Measurements from ENCODE around the gene CALML6. TPM values are rescaled to one million over a fixed set of nuclear protein-coding genes. Genes with fewer than 3 reads are reported as not detected.
A peak's percentile ranks its signal among the peaks of the same experiment; 100 is the strongest.

Gene CALML6
- polyA plus RNA-seq, 4 donors: 0.22 to 1.1 (median 0.56) TPM

- DNase-seq (ENCODE audit: low read depth in 4 of 4, low spot score in 3 of 4): no peak
Measured at GRCh38 chr1:1941211-1941841, 26.3 kb downstream of the CALML6 start.

DNA sequence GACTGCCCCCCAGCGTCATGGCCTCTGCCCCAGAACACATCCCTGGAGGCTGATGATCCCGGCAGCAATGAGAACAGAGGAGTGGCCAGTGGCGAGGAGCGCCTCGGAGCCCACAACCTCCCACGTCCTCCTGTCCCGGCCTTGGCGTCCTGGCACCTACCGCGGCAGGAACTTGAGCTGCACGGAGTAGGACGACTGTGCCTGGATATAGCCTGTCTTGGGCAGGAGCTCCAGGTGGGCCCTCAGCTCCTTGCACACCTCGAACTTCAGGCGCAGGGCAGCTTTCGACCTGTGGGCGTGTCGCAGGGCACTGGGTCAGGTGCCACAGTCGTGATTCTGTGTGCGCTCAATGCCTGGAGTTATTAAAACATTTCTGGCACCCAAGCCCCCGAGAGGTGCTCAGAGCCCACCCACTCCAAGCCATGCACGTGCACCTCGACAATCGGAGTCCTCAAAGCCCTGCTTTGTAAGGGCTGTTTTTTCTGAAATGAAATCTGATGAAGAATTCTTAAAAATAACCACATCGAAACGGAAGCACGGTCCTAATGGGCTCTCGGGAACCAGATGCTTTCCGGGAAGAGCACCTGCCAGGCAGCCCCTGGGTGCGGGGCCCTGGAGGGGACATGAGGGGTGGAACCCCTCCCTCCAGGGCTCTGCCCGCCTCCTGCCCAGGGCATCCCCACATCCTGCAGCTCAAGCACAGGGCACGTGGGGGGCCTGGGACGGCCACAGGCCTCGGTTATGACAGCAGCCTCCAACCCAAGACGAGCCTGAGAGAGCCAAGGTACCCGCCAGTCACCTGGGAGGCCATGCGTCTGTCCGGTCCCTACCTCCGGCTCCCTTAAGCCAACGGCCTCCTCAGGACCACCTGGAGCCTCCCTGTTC, 27.1 kb downstream of the CALML6 start:
- DNase-seq (ENCODE audit: low read depth in 4 of 4, low spot score in 3 of 4): no peak

- no peak for DNase-seq (ENCODE audit: low read depth in 4 of 4, low spot score in 3 of 4)
Measured at GRCh38 chr1:1942753-1943656, 27.9 kb downstream of the CALML6 start.

- peak in 1 of 4 donors; percentile 39 for DNase-seq (ENCODE audit: low read depth in 4 of 4, low spot score in 3 of 4)
Measured at GRCh38 chr1:1943834-1944570, 28.9 kb downstream of the CALML6 start.

DNA sequence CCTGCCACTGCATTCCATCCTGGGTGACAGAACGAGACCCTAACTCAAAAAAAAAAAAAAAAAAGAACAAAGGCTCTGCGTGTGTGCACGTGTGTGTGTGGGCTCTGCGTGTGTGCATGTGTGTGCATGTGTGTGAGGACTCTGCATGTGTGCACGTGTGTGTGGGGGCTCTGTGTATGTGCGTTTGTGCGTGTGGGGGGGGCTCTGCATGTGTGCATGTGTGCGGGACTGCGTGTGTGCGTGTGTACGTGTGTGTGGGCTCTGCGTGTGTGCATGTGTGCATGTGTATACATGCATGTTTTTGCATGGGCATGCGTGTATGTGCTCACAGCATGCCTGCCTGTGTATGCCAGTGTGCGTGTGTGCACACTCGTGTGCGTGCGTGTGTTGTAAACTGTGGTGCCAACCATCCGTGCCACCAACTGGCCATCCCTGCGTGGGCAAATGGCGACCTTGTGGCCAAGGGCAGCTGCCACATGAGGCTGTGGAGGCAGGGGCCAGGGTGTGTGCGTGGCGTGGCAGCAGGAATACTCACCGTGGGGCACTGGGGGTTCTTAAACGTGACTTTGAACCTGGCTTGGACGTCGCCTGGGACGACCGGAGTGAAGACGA, 30.8 kb downstream of the CALML6 start:
- DNase-seq (ENCODE audit: low read depth in 4 of 4, low spot score in 3 of 4): no peak

DNA sequence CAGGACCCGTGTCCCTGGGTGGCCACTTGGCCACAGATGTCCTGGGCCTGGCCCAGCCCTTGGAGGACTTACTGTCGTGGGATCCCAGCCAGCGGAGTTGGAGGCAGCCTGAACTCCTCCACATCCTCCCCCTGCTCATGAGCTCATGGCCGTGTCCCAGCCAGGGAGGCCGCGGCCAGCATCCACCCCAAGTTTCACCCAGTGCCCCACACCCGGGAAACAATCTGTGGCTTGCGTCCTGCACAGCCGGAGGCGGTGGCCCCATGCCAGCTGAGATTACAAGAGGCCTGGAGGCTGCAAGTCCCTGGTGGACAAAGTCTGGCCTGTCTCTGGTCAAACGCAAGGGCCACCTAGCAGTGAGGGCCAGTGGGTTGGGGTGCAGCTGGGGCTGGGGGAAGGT, 31.5 kb downstream of the CALML6 start:
- DNase-seq (ENCODE audit: low read depth in 4 of 4, low spot score in 3 of 4): no peak

GRCh38 chr1:1947493-1947892, 32.4 kb downstream of the CALML6 start:
- no peak for DNase-seq (ENCODE audit: low read depth in 4 of 4, low spot score in 3 of 4)

DNA sequence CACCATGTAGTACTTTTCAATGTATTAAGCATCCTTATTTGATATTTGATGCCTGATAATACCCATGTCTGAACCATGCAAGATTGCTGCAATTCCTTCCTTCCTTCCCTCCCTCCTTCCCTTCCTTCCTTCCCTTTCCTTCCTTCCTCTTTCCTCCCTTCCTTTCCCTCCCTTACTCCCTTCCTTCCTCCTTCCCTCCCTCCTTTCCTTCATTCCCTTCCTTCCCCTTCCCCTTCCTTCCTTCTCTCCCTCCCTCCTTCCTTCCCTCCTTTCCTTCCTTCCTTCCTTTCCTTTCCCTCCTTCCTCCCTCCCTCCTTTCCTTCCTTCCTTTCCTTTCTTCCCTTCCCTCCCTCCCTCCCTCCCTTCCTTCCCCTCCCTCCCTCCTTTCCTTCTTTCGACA, 33.7 kb downstream of the CALML6 start:
- no peak for DNase-seq (ENCODE audit: low read depth in 4 of 4, low spot score in 3 of 4)

GRCh38 chr1:1950940-1951339, 35.9 kb downstream of the CALML6 start:
- DNase-seq (ENCODE audit: low read depth in 4 of 4, low spot score in 3 of 4): no peak

DNA sequence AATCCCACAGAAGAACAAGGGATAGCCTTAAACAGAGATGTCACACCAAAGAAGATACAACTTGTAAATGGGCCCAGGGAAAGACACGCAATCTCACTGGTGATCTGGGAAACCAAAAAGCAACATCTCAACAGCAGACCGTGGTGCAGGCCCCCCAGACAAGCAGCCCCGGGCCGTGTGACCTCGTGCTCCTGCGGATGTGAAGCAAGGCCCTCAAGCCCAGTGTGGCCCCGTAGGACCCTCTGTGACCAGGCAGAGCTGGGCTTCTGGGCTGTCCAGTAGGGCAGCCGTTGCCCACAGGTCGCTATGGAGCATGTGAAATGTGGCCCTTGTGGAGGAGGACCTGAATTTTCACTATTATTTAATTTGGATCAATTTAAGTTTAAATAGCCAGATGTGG, 39.0 kb downstream of the CALML6 start:
- DNase-seq (ENCODE audit: low read depth in 4 of 4, low spot score in 3 of 4): no peak

DNA sequence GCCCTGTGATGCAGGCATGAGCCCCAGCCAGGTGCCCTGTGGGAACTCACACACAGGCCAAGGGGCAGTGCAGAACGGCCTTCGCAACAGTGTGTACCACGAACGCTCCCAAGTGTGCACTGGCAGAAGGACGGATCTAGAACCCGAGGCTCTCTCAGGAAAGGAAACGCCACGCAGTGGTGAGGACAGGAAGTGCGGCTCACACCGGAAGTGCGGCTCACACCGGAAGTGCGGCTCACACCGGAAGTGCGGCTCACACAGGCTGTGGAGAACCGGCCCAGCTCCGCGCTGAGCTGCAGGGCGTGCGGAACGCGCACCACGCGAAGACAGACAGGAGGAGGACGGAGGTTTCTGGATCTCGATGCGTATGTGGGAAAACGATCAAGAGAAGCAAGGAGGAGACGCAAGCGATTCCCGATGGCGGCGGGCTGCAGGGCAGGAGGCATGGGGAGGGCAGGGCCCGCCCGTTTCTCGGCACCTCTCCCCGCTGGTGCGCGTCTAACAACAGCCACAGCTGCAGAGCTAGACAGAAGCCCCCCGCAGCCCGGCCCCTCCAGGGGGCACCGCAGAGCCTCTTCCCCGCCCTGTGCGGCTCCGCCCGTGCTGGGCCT, 39.9 kb downstream of the CALML6 start:
- DNase-seq (ENCODE audit: low read depth in 4 of 4, low spot score in 3 of 4): no peak

- DNase-seq (ENCODE audit: low read depth in 4 of 4, low spot score in 3 of 4): no peak
Measured at GRCh38 chr1:1955621-1956094, 40.6 kb downstream of the CALML6 start.

DNA sequence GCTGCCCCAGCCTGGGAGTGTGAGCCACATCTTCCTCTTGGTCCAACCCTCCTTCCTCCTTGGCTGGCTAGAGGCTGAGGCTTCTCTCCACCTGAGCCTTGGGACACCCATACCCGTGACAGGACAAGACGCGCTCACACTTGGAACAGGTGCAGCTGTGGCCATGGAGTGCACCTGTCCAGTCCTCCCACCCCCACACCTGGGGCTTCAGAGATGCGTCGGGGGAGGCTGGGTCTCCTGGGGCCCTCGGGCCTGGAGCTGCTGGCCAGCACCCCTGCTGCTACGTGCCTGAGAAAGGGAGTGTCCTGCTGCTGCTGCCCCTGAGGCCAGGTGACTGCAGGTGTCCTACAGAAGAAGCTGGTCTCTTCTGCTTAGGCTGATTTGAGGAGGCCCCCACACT, 41.0 kb downstream of the CALML6 start:
- no peak for DNase-seq (ENCODE audit: low read depth in 4 of 4, low spot score in 3 of 4)

GRCh38 chr1:1956586-1957532, 41.8 kb downstream of the CALML6 start:
- no peak for DNase-seq (ENCODE audit: low read depth in 4 of 4, low spot score in 3 of 4)

- DNase-seq (ENCODE audit: low read depth in 4 of 4, low spot score in 3 of 4): no peak
Measured at GRCh38 chr1:1957533-1957961, 42.5 kb downstream of the CALML6 start.

- no peak for DNase-seq (ENCODE audit: low read depth in 4 of 4, low spot score in 3 of 4)
Measured at GRCh38 chr1:1958071-1958541, 43.0 kb downstream of the CALML6 start.

DNA sequence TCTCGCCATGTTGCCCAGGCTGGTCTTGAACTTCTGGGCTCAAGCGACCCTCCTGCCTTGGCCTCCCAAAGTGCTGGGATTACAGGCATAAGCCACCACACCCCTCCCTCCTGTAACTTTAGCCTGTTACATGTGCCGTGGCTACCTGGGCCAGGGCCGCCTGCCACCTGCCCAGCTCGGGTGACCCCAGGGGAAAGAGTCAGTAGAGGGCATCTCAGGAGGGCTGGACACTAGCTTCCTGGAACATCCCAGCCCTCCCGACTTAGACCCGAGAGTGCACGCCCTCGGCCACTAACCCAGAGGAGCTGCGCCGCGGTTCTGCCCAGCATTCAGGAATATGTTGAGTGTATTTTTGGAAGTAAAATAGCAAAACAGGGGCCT, 44.4 kb downstream of the CALML6 start:
- no peak for DNase-seq (ENCODE audit: low read depth in 4 of 4, low spot score in 3 of 4)

DNA sequence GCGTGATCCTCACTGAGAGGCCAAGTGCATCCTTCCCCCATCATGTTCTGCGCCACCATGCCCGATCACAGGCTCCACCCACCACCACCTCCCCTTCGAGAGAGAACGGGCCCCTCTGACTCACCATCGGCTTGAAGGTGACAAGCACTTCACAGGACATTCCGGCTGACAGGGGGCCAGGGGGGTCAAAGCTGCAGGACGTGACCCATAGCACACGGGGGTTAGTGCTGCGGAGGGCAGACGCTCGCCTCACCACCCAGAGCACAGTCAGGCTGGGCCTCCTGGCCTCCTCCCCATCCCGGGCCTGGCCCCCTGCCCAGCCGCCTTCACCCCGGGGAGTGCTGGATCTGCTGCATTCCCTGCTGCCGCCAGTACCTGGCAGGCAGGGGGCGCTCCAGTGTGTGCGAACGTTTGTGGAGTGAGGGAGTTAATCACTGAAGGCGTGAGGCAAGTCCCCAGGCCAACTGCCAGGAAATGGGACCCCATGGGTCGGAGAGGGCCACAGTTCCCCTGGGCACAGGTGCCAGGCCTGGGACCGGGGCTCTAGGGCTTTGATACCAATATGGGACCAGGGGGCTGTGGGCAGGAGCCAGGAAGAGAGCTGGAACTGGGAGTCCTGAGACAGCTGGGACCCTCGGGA, 44.9 kb downstream of the CALML6 start:
- peak; percentile 53 to 70 (median 59) for DNase-seq (ENCODE audit: low read depth in 4 of 4, low spot score in 3 of 4)

Data from right renal pelvis (tissue), 4 donors.